Neutrophil (primary cell): ENCODE results near the gene FRZB.

Source experiments
- H3K27ac ChIP-seq: fragments of 200-600 bp; sonication (generic); 2 replicates; pipeline ENCODE4 v1.5.1; 2016; ENCODE audit warnings: mild to moderate bottlenecking, moderate library complexity
- H3K27me3 ChIP-seq: fragments of 200-600 bp; sonication (generic); 2 replicates; pipeline ENCODE4 v1.6.0; 2016; ENCODE audit warnings: mild to moderate bottlenecking
- H3K36me3 ChIP-seq: fragments of 200-600 bp; sonication (generic); 2 replicates; pipeline ENCODE4 v1.5.1; 2017
- H3K4me1 ChIP-seq, 2 experiments: fragments of 200-600 bp in 1 of 2; sonication (generic) in 1 of 2; 1 replicate in 1 of 2; 2 replicates in 1 of 2; pipeline versions ENCODE4 v1.5.1 to v1.6.1; 2013 to 2016; ENCODE audit warnings: low read depth in 1 of 2, low read length in 1 of 2, mild to moderate bottlenecking in 1 of 2, moderate library complexity in 1 of 2; ENCODE audit not compliant: control insufficient read depth in 1 of 2, insufficient read depth in 1 of 2
- H3K4me3 ChIP-seq, 2 experiments: fragments of 200-600 bp in 1 of 2; sonication (generic) in 1 of 2; 1 replicate in 1 of 2; 2 replicates in 1 of 2; pipeline ENCODE4 v1.5.1; 2013 to 2016; ENCODE audit warnings: low read depth in 1 of 2, low read length in 1 of 2, mild to moderate bottlenecking in 1 of 2, moderate library complexity in 1 of 2
- H3K9me3 ChIP-seq: fragments of 200-600 bp; sonication (generic); 2 replicates; pipeline ENCODE4 v1.5.1; 2016
- CTCF ChIP-seq: fragments of 200-600 bp; sonication (generic); IDR thresholded peaks from 2 replicates; pipeline ENCODE4 v1.5.1; 2016; ENCODE audit warnings: antibody characterized with exemption

FRZB gene

GRCh38 chr2:182833084-182833854, 33.2 kb downstream of the FRZB start:
- no peak for TF ChIP-seq CTCF
- H3K4me3 ChIP-seq = no peak overlapping the region
- H3K27ac ChIP-seq = no peak overlapping the region
- no peaks in the 10 kb centered on the region for H3K4me1 ChIP-seq
- no peaks in the 10 kb centered on the region for H3K9me3 ChIP-seq
- no peaks in the 10 kb centered on the region for H3K36me3 ChIP-seq
- no peaks in the 10 kb centered on the region for H3K27me3 ChIP-seq

- H3K36me3 ChIP-seq = no peaks in the 10 kb centered on the region
- H3K4me1 ChIP-seq = no peaks in the 10 kb centered on the region
- TF ChIP-seq CTCF = no peak
- no peak overlapping the region for H3K27ac ChIP-seq
- H3K9me3 ChIP-seq = no peaks in the 10 kb centered on the region
- no peak overlapping the region for H3K4me3 ChIP-seq
- H3K27me3 ChIP-seq = no peaks in the 10 kb centered on the region
These were observed 34.5 kb downstream of the FRZB start for GRCh38 chr2:182831921-182832320.

- no peaks in the 10 kb centered on the region for H3K27me3 ChIP-seq
- H3K4me3 ChIP-seq = no peak overlapping the region
- H3K27ac ChIP-seq = no peak overlapping the region
- H3K9me3 ChIP-seq = no peaks in the 10 kb centered on the region
- no peaks in the 10 kb centered on the region for H3K4me1 ChIP-seq
- TF ChIP-seq CTCF = no peak
- H3K36me3 ChIP-seq = no peaks in the 10 kb centered on the region
These were observed 35.3 kb downstream of the FRZB start for GRCh38 chr2:182831101-182831500.

GRCh38 chr2:182827182-182827879, 39.1 kb downstream of the FRZB start:
- no peak overlapping the region for H3K27ac ChIP-seq
- H3K36me3 ChIP-seq = no peaks in the 10 kb centered on the region
- H3K4me1 ChIP-seq = no peaks in the 10 kb centered on the region
- no peak overlapping the region for H3K4me3 ChIP-seq
- H3K27me3 ChIP-seq = no peaks in the 10 kb centered on the region
- no peaks in the 10 kb centered on the region for H3K9me3 ChIP-seq
- TF ChIP-seq CTCF = no peak

GRCh38 chr2:182826496-182826895, 39.9 kb downstream of the FRZB start:
- Histone ChIP-seq H3K27me3 (no peaks in the 10 kb centered on the region), H3K4me1 (no peaks in the 10 kb centered on the region), H3K4me3 (no peak overlapping the region), H3K27ac (no peak overlapping the region), H3K36me3 (no peaks in the 10 kb centered on the region), H3K9me3 (no peaks in the 10 kb centered on the region)
- no peak for TF ChIP-seq CTCF
